Ovary (tissue), 3 donors: ENCODE measurements around the gene ADCY10.

Experiments used
- EP300 ChIP-seq: sonication (generic); formaldehyde crosslinking; IDR thresholded peaks from one replicate; pipeline ENCODE4 v1.6.1; 2017; ENCODE audit warnings: antibody characterized with exemption
- POLR2A ChIP-seq: fragments of 450-650 bp; IDR thresholded peaks from one replicate; pipeline ENCODE4 v1.6.1; 2017; ENCODE audit warnings: antibody characterized with exemption, mild to moderate bottlenecking, moderate library complexity
- TF ChIP-seq, protein P1 (sequence below), 3 donors: fragments of 450-650 bp in 2 of 3; fragments of 200-600 bp in 1 of 3; IDR thresholded peaks; one replicate each; pipeline versions ENCODE4 v1.5.1 to v1.8.0; 2016 to 2022; ENCODE audit warnings: antibody characterized with exemption in 3 of 3, mild to moderate bottlenecking in 1 of 3
- donor health status: DM: no; HTN: no; CAD: no.

DNA sequence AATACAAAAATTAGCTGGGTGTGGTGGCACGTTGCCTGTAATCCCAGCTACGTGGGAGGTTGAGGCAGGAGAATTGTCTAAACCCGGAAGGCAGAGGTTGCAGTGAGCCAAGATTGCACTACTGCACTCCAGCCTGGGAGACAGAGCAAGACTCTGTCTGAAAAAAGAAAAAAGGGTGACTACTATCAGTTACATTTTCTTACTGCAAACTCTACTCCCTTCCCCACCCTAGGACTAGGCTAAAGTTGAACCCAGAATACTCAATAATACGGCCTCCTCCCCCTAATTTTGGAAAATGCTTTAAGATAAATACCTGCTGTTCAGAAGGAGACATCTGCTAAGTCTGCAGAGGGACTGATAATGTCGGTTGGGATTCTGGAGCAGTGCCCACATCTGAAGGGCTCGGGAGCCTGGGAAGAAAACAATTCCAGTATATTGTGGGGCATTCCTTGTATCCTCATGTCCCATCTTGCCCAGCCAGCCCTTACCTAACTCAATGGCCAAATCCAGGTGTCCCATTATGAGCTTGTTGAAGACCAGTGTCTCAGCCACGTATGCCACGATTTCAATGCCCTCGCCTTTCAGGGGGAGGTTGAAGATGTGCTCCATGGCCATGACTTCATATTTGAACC lies 89.7 kb downstream of the ADCY10 start:
- TF ChIP-seq EP300 = no peak
- no peak for TF ChIP-seq POLR2A
- TF ChIP-seq, protein P1, sequence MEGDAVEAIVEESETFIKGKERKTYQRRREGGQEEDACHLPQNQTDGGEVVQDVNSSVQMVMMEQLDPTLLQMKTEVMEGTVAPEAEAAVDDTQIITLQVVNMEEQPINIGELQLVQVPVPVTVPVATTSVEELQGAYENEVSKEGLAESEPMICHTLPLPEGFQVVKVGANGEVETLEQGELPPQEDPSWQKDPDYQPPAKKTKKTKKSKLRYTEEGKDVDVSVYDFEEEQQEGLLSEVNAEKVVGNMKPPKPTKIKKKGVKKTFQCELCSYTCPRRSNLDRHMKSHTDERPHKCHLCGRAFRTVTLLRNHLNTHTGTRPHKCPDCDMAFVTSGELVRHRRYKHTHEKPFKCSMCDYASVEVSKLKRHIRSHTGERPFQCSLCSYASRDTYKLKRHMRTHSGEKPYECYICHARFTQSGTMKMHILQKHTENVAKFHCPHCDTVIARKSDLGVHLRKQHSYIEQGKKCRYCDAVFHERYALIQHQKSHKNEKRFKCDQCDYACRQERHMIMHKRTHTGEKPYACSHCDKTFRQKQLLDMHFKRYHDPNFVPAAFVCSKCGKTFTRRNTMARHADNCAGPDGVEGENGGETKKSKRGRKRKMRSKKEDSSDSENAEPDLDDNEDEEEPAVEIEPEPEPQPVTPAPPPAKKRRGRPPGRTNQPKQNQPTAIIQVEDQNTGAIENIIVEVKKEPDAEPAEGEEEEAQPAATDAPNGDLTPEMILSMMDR (IDR thresholded peaks at IDR 0.05) = no peak
